GM12892 (cell line): Measurements from ENCODE around the gene NAAA.

ENCODE experiments used
- POLR2A ChIP-seq: IDR thresholded peaks from 2 replicates; pipeline ENCODE4 v1.6.1; 2011; ENCODE audit warnings: low read depth, low read length, control low read depth
- POLR2AphosphoS5 ChIP-seq: IDR thresholded peaks from 2 replicates; pipeline ENCODE4 v1.6.1; 2011; ENCODE audit warnings: low read depth, low read length, control low read depth
- TAF1 ChIP-seq: IDR thresholded peaks from 2 replicates; pipeline ENCODE4 v1.6.1; 2011; ENCODE audit warnings: low read depth, mild to moderate bottlenecking, control low read depth, low read length, borderline replicate concordance

GRCh38 chr4:75973766-75974165, 33.0 kb upstream of the NAAA start:
- TF ChIP-seq POLR2A (no peak), POLR2AphosphoS5 (no peak), TAF1 (no peak)
